Measurements from ENCODE around the gene CDSN.
A peak's percentile ranks its signal among the peaks of the same experiment; 100 is the strongest.

CDSN gene

DNA sequence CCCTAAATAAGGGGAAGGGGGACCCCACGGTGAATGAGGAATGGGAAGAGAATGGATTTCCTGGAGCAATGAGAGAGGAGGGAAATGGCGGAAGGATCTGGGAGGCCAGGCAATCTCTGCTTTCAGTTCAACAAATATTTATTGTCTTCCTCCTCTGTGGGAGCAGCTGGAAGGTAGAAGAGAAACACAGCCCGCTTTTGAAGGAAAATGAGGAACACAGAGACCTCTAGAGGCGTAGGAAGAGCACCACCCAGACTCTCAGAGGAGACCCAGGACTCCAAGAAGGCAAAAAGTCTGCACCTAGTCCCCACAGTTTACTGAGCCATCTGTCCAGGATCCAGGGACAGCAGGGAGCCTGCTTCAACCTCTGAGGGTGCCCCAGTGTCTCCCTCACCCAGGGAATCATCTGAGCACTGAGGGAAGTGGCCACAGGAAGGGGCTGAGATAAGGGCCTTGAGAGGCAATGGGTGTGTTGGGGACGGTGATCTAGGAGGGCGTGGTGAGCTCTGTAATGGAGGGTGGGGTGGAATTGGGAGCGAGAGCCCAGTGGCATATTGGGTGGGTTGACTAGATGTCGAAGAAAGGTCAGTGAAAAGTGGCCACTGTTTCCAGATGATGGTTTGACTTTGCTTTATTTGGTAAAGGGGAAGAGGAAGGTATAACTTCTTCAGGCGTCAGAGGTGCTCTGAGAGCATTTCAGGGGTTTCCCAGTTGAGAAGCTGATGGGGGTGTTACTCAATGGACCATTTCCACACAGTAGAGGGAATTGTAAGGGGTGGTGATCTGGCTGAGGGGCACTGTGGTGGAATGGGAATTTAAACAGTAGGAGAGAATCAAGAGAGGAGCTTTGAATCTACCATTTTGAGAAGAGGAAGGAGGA lies 5.0 kb downstream of the CDSN start:
- no peak for DNase-seq

DNA sequence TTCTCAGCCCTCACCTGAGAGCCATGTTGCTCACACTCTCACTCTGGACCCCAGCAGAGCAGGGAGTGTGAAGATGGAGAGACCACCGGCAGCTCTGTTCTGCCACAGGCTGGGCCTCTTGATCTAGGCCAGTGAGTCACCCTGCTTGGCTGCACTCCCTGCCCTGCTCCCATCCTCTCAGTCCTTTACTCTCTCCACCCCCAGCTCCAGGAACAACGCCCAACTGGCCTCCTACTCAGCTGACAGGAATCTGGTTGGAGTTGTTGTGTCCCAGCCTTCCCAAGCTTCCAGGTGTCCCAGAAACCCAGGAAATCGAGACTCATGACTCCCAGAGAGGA lies 5.7 kb downstream of the CDSN start, which contains the start of gene PSORS1C1:
TSS of gene PSORS1C1 (plus strand) at position 260 of the 338 bp plus-strand sequence. CDS start 14,833 bp downstream, outside the sequence.
- no peak for DNase-seq

DNA sequence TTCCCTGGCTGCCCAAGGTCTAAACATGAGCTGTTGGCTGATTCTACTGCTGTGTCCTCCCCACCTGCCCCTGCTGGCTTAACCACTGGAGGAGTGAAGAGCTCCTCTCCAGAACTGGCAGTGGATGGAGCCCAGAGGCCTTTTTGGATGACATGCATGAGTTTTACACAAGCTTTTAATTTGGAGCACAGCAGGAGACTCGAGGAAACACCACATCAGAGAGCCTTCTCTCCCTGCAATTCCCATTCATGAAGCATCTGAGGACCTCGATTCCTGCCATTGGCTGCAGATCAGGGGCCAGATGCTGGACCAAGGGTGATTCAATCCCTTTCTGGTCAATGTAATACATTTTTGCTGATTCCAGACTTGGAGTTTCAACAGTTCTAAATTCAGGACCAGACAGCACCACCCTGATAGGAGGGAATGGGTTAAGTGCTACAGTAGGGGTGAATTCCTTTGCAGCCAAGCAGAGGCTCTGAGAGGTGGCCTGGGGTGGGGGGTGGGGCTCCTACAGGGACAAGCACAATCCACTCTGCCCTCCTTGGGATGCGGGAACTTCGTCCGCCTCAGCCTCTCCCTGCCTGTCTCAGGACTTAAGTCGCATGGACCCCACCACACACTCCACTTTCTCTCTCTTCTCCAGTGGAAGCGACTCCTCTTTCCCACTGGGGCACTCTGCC lies 6.2 kb downstream of the CDSN start:
- DNase-seq: no peak

DNA sequence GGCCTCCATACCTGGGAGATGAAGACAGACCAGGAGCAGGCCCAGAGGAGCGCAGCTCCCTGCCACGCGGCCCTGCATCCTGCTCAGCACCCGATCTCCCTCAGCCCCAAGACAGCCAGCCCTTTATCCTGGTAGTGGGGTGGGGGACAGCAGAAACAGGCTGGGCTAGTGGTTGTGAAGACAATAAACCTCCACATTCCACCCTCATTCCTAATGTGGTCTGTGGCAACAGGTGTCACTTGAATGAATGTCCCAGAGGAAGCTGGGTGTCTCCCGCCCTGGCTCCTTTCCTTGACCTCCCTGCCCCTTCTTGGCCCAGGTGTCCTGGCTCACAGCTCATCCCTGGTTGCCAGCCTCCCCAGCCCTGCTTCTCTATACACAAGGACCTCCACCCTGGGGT lies 7.8 kb downstream of the CDSN start, which contains the start of gene C6orf15:
TSS of gene C6orf15 (minus strand) at position 98 of the 400 bp plus-strand sequence. CDS start at position 78, 20 bp downstream.
- no peak for DNase-seq

DNA sequence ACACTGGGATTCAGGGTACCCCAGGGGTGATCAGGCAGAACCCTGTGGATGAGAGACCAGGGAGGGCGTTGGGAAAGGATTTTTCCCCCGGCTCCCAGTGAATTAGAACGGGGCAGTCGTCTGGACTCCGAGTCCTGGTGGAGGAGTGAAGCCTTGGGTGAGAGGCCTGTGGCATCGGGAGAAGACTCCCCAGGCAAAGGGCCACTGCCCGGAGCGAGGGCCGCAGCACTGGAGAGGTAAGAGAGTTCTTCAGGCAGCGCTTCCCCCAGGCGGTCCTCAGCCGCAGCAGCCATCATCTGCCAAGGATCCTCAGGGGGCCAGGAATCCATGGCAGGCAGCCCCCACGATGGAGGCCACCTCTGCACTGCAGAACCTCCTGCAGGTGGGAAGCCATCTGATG lies 8.5 kb downstream of the CDSN start:
- no peak for DNase-seq

DNA sequence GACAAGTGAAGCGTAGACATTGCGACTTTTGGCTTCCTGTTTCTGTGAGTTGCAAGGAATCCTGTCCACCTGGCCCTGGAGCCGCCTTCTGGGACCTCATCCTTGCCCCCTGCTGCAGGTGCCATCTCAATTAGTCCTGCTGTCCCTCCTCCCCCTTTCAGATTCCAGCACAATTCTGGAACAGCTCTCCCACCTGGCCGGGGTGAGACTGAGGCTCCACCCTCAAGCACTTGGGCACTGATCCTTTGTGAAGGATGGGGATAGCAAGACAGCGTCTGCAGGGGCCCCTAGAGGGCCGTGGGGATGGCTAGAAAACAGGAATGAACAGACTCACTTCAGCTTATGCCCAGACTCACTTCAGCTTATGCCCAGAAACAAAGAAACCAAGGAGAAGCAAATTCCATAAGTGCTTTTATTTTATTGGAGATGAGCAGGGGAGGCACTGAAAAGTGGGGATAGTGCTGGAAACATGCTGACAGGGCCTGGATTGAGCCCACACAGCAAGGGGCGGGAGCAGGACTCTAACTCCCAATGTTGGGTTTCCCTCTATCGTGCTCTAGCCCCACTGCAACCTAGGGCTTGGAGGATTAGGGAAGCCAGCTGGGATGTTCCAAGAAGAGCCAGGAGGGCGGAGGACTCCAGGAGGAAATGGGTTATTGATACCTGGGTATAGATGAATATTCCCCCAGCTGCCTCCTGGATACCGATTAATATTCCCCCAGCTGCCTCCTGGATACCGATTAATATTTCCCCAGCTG lies 9.2 kb downstream of the CDSN start:
- no peak for DNase-seq

DNA sequence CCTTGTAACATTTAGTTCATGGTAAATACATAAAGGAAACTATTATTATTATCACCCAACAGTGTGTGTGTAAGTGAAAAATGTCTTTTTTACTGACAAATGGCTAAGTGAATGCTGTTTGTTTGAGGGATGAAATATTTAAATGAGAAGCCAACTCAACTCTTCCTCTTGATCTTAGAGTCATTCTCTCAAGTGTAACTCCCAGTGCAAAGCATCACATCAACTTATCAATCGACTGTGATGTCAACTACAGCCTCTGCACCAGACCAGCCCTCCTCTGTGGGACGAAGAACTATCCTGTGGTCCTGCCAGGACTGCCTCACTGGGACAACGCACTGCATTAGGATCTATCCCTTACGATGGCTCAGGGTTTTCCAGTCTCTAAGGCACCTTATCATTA lies 13.2 kb downstream of the CDSN start:
- DNase-seq: no peak

DNA sequence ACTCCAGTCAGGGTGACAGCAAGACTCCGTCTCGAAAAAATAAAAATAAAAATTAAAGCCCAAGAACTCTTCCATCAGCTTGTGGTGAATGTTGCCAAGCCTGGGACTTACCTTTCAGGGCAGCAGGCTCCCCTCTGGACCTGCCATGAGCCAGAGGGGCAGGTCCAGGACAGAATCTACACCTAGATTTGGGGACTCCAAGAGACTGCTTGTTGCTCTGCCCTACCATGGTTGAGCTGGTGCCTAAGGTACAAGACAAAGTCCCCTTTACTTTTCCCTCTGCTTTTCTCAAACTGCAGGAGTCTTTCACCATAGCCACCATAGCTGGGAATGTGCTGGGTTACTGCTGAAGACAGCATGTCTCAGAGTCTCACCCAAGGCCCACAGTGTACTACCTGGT lies 17.1 kb downstream of the CDSN start:
- no peak for DNase-seq

DNA sequence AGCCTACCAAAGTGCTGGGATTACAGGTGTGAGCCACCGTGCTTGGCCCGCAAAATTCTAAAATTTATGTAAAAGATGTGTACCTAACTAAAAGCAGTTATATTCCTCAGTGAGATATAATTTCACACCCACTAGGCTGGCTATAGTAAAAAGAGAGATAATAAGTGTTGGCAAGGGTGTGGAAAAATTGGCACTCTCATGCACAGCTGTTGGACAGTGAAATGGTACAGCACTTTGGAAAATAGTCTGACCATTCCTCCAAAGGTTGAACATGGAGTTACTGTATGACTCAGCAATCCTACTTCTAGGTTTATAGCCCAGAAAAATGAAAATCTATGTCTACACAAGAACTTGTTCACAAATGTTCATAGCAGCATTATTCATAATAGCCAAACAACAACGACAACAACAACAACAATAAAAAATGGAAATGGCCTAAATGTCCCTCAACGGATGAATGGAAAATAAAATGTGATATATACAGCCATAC lies 21.8 kb downstream of the CDSN start:
- DNase-seq: no peak

DNA sequence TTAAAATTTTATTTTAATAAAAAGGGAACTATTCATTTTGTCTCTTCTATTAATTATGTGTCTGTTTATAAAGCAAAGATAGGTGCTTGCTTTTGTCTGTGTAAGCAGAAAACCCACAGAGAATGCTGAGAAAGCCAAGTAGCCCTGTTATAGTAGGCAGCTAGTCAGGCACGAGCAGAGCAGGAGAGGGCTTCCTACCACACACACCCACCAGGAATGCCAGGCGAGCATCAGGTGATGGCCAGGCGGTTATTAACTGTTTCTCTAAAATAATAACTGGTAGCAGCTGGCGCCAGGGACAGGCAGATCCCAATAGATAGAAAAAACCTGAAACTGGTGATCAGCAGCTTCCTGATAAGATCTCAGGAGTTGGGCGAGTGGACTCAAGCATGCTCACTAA lies 23.6 kb downstream of the CDSN start:
- no peak for DNase-seq

DNA sequence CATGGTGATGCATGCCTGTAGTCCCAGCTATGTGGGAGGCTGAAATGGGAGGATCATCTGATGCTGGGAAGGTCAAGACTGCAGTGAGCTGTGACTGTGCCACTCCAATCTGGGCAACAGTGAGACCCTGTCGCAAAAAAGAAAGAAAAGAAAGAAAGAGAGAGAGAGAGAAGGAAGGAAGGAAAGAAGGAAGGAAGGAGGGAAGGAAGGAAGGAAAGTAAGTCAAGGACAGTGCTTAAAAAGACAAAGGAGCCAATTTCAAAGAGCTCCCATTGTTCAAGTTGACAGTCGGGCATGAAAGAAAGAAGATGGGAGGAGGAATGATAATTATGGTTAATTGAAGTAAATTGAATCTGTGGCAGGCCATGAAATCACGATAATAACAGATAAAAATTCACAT lies 24.0 kb downstream of the CDSN start:
- no peak for DNase-seq

DNA sequence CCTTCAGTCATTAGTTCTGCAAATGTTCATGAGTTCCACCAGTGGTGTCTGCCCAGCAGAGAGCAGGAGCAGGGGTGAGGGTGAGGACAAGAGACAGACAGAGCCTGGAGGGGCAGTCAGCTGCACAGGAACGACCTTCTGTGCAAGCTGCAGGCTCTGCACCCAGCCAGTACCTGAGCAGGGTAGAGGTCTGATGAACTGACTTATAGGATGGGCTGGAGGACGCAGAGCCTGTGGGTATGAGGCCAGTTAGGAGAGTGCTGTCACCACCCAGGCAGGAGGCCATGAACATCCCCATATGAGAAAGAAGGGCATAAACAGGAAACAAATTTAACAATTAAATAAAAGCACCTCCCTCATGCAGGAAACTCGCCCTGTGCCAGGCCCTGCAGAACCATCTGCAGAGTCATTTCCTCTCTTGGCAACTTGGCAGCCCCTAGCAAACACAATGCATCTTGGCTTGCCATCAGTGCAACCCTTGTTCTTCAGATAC lies 25.8 kb downstream of the CDSN start:
- no peak for DNase-seq

DNA sequence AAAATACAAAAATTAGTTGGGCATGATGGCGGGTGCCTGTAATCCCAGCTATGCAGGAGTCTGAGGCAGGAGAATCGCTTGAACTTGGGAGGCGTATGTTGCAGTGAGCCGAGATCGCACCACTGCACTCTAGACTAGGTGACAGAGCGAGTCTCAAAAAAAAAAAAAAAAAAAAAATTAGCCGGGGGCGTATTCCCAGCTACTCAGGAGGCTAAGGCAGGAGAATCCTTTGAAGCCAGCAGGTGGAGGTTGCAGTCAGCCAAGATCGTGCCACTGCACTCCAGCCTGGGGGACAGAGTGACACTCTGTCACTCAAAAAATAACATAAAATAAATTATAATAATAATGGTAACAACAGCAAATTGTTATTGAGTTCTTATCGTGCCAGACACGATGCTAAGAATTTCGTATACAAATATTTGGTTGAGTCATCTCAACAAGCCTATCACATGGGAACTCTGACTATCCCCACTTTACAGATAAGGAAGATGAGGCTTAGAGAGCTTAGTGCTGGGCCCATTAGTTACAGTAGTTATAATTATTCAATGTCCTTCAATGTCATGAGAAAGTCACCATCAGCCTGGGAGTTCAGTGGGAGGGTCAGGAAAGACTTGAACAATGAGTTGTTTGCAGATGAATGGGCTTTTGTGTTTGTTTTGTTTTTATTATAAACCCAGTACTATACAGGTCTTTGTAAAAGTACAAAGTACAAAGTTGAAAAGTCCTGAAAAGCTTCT lies 27.3 kb downstream of the CDSN start:
- DNase-seq: no peak

DNA sequence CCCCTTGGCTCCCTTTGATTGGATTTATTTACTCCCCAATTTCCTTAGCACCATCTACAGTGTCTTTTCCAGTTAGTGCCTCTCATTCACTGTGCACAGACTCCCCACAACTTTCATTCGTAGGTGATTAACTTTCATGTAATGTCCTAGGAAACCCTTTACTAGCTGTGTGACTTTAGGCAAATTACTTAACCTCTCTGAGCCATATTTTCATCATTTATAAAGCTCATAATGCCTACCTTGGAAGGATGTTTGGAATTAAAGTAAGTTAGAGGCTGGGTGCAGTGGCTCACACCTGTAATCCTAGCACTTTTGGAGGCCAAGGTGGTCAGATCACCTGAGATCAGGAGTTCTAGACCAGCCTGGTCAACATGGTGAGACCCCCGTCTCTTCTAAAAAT lies 28.0 kb downstream of the CDSN start:
- no peak for DNase-seq

DNA sequence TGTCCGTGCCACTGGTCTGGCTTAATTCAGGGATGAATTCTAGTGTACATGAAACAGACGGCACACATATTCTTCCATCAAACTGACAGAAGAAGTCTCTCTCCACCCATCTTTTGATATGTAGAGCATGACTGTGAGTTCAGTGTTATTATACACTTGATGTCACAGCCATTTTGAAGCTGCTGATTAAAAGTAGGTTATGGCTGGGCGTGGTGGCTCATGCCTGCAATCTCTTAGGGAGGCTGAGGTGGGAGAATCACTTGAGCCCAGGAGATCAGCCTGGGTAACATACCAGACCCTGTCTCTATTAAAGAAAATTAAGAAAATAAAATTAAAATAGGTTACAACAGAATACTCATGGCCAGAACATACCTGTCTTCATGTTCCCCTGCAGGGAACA lies 28.6 kb downstream of the CDSN start:
- no peak for DNase-seq

DNA sequence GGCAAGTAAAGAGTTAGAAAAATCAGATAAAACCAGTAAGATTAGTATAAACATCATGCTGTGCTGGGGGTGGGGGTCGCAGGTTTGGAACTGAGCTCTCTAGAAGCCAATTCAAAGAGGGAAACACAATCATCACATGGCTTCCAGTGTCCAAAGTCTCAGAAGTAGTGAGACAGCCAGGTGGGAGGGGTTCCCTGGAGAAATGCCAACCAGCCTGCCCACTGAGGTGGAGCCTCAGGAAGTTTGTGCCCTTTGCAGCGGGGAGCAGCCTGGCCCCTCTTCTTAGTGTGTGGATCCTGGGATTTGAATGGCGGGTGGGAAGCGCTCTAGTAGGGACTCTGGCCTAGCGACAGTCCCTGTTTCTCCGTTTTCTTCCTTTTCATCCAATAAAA lies 29.3 kb downstream of the CDSN start:
- no peak for DNase-seq

DNA sequence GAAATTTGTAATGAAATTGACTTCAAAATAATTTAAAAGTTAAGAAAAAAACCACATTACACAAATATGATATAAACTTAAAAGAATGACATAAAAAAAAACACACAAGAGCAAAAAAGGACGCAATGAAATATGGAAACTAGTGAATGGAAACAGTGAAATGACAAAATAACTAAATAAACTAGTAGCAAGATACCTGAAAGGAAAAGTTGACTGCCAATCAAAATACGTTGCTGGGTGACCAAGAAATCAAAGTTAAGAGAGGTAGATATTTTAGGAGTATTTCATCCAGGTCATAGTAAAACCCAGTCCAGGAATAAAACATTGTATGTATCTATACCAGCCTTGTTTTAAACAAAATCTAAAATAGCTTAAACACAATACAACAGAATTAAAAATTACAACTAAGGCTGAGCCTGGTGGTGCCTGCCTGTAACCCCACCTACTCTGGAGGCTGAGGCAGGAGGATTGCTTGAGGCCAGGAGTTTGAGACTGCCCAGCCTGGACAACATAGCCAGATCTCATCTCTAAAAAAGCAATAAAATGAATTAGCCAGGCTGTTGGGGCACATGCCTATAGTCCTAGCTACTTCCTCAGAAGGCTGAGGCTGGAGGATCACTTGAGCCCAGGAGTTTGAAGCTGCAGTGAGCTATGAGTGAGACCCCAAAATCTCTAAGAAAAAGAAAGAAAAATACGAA lies 29.8 kb downstream of the CDSN start:
- no peak for DNase-seq

DNA sequence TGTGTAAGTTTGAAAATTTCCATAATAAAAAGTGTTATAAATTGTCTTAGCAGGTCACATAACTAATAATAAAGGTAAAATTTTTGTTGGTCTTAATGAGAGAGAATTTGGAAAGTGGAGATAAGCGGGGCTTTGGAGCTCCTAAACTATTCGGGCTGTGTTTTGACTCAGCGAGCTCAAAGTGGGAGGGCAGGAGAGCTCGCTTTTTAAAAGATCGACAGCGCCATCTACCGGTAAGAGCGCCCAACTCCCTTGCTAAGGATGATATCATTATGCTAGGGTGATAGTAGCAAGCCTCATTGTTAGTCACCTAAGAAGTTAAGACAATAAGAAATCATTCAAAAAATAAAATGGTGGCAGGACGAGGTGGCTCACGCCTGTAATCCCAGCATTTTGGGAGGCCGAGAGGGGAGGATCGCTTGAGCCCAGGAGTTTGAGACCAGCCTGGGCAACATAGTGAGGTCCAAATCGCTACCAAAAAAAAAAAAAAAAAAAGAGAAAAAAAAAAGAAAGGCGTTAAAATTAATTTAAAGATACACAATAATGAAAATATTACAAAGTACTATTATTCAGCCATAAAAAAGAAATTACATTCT lies 32.7 kb downstream of the CDSN start:
- DNase-seq: peak; percentile 35

DNA sequence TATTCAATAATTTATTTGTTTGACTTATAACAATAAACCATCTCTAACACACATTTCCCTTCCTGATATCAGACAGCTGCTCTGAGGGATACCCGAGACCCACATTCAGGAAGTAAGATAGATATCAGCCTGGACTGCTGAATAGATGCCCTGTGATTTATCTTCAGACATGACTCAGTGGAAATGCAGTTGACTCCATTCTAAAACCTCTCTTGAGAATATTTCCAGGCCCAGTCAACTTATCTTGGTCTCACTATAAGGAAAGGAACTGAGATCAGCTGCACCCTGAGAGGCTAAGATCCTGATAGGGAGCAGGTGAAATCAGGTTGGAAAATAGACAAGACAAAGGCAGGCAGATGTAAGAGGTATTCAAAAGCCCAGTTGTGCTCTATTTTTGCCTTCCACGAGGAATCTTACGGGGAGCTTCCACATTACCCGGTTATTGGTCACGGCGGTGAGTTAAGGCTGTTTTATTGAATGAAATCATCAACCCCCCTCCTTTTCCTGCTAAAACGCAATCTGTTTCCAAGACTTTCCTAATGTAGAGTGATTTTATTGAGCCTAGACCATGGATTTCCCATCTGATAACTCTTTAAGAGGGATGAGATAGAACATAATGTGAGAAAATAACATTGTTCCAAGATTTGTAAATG lies 33.3 kb downstream of the CDSN start:
- no peak for DNase-seq

DNA sequence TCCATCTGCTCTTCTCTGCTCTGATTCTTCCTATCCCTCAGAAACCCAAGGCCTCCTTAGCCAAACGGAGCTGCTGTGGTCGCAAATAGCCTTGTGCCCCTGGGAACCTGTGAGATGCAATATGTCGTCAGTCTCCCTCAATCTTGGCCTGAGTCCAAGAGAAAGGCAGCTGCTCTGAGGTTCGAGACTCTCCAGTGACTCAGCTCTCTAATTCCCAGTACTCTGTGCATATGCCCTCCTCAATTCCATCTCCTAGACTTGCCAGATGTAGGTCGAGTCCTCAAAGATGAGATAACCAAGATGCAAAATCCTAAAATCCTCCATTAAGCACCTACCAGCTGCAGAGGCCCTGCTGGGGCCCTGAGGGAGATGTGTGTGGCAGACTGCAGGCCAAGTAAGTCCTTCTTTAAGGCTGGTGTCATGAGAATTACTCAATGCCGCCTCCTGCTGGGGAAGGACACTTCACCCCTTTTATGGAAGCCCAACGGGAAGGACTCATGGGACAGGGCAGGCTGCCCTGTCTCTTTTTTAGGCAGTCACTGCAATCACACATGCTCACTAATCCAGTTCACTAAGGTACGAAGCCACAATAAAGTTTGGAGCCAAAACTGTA lies 36.4 kb downstream of the CDSN start:
- DNase-seq: no peak
